Kidney (tissue), 14 donors: Measurements from ENCODE around the gene USP2. TPM values are rescaled to one million over a fixed set of nuclear protein-coding genes. Genes with fewer than 3 reads are reported as not detected.
A peak's percentile ranks its signal among the peaks of the same experiment; 100 is the strongest.

Source experiments
- DNase-seq, 5 donors: peaks; one replicate each; pipeline ENCODE4 v3.0.0-alpha.2; 2013 to 2020
- FAIRE-seq: peaks from 2 replicates; lab custom pipeline; 2012; peaks lifted over from hg19 to GRCh38; lab: Jason Lieb, UNC
- H3K27ac ChIP-seq, 2 donors: one replicate each; pipeline ENCODE4 v1.7.0; 2013; ENCODE audit warnings: low read depth in 2 of 2, low read length in 2 of 2, inconsistent platforms in 1 of 2
- H3K27me3 ChIP-seq: one replicate; pipeline ENCODE4 v1.7.1; 2013; ENCODE audit warnings: low read length, inconsistent platforms; ENCODE audit not compliant: control insufficient read depth, insufficient read depth
- H3K36me3 ChIP-seq, 3 donors: one replicate each; pipeline versions ENCODE4 v1.7.0 to v1.7.1; 2013; ENCODE audit warnings: low read length in 3 of 3, control low read depth in 1 of 3, inconsistent platforms in 1 of 3; ENCODE audit not compliant: insufficient read depth in 3 of 3, control insufficient read depth in 2 of 3
- H3K4me1 ChIP-seq, 3 donors: one replicate each; pipeline versions ENCODE4 v1.7.0 to v1.7.1; 2013; ENCODE audit warnings: low read length in 3 of 3, inconsistent platforms in 1 of 3, low read depth in 1 of 3; ENCODE audit not compliant: control insufficient read depth in 2 of 3, insufficient read depth in 2 of 3
- H3K4me3 ChIP-seq, 3 donors: one replicate each; pipeline versions ENCODE4 v1.7.0 to v1.8.1; 2013; ENCODE audit warnings: low read length in 3 of 3, control low read depth in 1 of 3, inconsistent platforms in 1 of 3
- H3K9ac ChIP-seq, 3 donors: one replicate each; pipeline versions ENCODE4 v1.7.0 to v1.7.1; 2013; ENCODE audit warnings: low read length in 3 of 3, control low read depth in 1 of 3, inconsistent platforms in 1 of 3
- H3K9me3 ChIP-seq, 3 donors: one replicate each; pipeline versions ENCODE4 v1.7.0 to v1.7.1; 2013; ENCODE audit warnings: low read length in 3 of 3, control low read depth in 1 of 3, inconsistent platforms in 1 of 3; ENCODE audit not compliant: control insufficient read depth in 2 of 3, insufficient read depth in 1 of 3
- intact Hi-C: fragments of 100-400 bp; cut with DNase I; formaldehyde crosslinking; loops from one replicate; pipeline ENCODE4 v1.11.1; 2022
- polyA plus RNA-seq: library from polyadenylated mRNA; stranded (reverse); fragments of 350-450 nt; fragmentation: Illumina TruSeq; extraction: RNeasy Lipid Tissue Mini Kit (QIAGEN cat#74804); gene quantifications from one replicate; pipeline ENCODE4 v1.2.3, GENCODE V29; 2014; ENCODE audit warnings: low read depth, low replicate concordance; ENCODE audit not compliant: insufficient read depth
- total RNA-seq: library from RNA; stranded (reverse); fragmentation: NEBNext Ultra II Directional; extraction: Animal tissue kit (Norgen Biotek cat#: 25700); gene quantifications from one replicate; pipeline ENCODE4 v1.2.1, GENCODE V29; 2021
- TF ChIP-seq, protein P1 (sequence below): IDR thresholded peaks from 3 replicates; pipeline ENCODE4 v1.5.1; 2012; ENCODE audit warnings: mild to moderate bottlenecking, moderate library complexity, borderline replicate concordance; ENCODE audit not compliant: insufficient read depth; ENCODE audit errors: extremely low read depth
- donor health status: control.
- donor health status: control.
- donor health status: control.
- donor health status: control.
- donor health status: control.
- donor health status: DM: yes; HTN: yes; CAD: no.
- donor health status: Normal renal cell carcinoma (clear cell type).

USP2 gene
- total and polyA plus RNA-seq, 2 donors from 2014 or later, result 30.4 to 57.6 TPM

DNA sequence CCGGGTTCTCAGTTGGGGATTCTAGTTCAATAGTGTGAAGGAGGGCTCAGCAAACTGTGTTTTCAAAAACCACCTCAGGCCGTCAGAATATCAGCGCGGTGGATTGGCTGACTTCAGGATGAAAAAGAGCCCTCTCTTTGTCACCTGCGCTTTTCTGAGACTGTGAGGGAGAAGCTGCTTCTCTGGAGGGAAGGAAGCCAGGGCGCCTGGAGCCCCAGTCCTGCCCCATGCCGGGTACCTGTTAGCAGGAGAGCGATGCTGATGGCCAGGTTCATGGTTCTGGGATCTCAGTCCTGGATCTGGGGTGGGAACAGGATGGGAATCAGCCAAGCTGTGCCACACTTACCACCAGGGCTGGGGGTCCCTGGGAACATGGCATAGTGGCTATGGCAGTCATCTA, 39.1 kb upstream of the USP2 start:
- TF ChIP-seq, protein P1, sequence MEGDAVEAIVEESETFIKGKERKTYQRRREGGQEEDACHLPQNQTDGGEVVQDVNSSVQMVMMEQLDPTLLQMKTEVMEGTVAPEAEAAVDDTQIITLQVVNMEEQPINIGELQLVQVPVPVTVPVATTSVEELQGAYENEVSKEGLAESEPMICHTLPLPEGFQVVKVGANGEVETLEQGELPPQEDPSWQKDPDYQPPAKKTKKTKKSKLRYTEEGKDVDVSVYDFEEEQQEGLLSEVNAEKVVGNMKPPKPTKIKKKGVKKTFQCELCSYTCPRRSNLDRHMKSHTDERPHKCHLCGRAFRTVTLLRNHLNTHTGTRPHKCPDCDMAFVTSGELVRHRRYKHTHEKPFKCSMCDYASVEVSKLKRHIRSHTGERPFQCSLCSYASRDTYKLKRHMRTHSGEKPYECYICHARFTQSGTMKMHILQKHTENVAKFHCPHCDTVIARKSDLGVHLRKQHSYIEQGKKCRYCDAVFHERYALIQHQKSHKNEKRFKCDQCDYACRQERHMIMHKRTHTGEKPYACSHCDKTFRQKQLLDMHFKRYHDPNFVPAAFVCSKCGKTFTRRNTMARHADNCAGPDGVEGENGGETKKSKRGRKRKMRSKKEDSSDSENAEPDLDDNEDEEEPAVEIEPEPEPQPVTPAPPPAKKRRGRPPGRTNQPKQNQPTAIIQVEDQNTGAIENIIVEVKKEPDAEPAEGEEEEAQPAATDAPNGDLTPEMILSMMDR, result no peak
- intact Hi-C loops, result no loop called here
- Histone ChIP-seq H3K27me3 (no peaks in the 10 kb centered on the region), H3K4me1 (peaks cover 3 to 34% (median 30%) of the 10 kb centered on the region in 3 donors), H3K36me3 (no peaks in the 10 kb centered on the region), H3K9me3 (no peaks in the 10 kb centered on the region), H3K27ac (peak overlapping the region; percentile 53 to 57), H3K9ac (peak overlapping the region in 1 of 3 donors; percentile 24), H3K4me3 (peak overlapping the region in 2 of 3 donors; percentile 39)
- no peak for DNase-seq
- FAIRE-seq, result no peak

DNA sequence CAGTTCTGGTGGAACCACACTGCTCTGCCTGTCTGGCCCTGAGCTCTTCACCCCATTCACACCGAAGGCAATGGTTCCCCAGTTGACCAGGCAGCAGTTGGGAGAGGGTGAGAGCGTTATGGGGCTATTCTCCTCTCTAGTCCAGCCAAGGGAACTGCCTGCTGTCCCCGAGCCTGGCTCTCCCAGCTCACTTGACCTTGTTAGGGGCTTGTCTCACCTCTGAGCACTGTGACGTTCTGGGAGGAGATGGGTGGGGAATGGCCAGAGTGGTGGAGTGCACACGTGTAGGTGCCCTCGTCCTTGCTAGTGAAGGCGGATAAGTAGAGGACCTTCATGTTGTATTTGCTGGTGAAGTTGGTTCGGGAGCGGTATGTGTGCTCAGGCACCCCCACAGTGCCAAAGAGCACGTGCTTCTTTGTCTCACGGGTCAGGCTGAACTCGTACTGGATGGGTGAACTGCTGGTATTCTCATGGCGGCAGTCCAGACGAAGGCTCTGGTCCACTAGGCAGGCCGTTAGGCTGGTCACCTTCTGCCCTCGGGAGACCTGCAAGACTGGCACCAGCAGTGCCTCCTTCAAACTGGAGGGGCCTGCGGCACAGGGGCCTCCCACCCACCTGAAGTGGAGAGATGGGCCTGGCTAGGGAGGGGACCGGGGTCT, 38.5 kb upstream of the USP2 start:
- peak; percentile 76 to 87 (median 81) for DNase-seq
- Histone ChIP-seq H3K27me3 (no peaks in the 10 kb centered on the region), H3K4me1 (peaks cover 3 to 34% (median 30%) of the 10 kb centered on the region in 3 donors), H3K4me3 (peak overlapping the region in 1 of 3 donors; percentile 39), H3K27ac (peak overlapping the region; percentile 75 to 86), H3K9me3 (no peaks in the 10 kb centered on the region), H3K9ac (no peak overlapping the region), H3K36me3 (no peaks in the 10 kb centered on the region)
- TF ChIP-seq, protein P1, result no peak
- no peak for FAIRE-seq
- intact Hi-C loops, result no loop called here

DNA sequence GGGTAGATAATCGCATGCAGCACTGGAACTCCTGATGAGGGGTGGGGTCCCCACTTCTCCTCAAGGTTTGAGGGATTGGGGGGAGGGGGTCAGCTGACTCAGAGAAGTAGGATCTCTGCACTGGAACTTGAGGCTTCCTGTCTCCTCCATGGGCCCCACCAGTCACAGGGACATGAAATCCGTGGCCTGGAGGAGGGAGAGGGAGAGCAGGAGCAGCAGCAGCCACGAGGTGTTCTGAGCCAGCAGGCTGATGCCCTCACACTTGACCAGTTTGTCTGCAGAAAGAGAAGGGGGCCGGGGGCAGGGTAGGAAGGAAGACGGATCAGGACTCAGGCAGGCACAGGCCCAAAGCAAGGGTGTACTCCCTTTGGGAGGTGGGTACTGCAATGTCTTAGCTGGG, 37.8 kb upstream of the USP2 start:
- H3K4me3 ChIP-seq, result no peak overlapping the region
- peaks cover 3 to 34% (median 30%) of the 10 kb centered on the region in 3 donors for H3K4me1 ChIP-seq
- no peaks in the 10 kb centered on the region for H3K27me3 ChIP-seq
- FAIRE-seq, result no peak
- H3K9me3 ChIP-seq, result peaks cover 0 to 3% (median 0%) of the 10 kb centered on the region in 3 donors
- TF ChIP-seq, protein P1, result no peak
- no peak for DNase-seq
- peak overlapping the region in 1 of 2 donors; percentile 75 for H3K27ac ChIP-seq
- intact Hi-C loops, result no loop called here
- H3K36me3 ChIP-seq, result no peaks in the 10 kb centered on the region
- H3K9ac ChIP-seq, result no peak overlapping the region
